ENCODE results near the gene ZNF200. TPM values are rescaled to one million over a fixed set of nuclear protein-coding genes. Genes with fewer than 3 reads are reported as not detected.

Gene ZNF200
- polyA plus RNA-seq (2013), result 3.4 and 3.8 TPM in 2 replicates

GRCh38 chr16:3234857-3235561 is at the start of gene ZNF200:
Gene ZNF200 (minus strand): TSS chr16:3235158. CDS start chr16:3233755, 1,403 bp downstream.
- Histone ChIP-seq H3K4me3 (ENCODE audit: low read depth, low read length) (peak within 1 kb of the TSS; percentile 88), H4K8ac (ENCODE audit: low read depth, low read length) (peak within 1 kb of the TSS; percentile 89)
- no CpG with 5 or more reads among the region's 59 CpGs for WGBS (ENCODE audit: extremely low coverage, insufficient coverage, insufficient read length)

GRCh38 chr16:3283543-3284447 is 48.8 kb upstream of the ZNF200 start:
- H2AFZ ChIP-seq (ENCODE audit: insufficient read depth, low read length, poor library complexity), result peak overlapping the region; percentile 93
- peak overlapping the region; percentile 88 for H4K91ac ChIP-seq (ENCODE audit: low read depth, low read length)
- peak overlapping the region; percentile 85 for H3K14ac ChIP-seq (ENCODE audit: low read length)
- peak overlapping the region; percentile 69 for H3K27ac ChIP-seq (ENCODE audit: low read depth, low read length)
- peak overlapping the region; percentile 90 for H3K4me3 ChIP-seq (ENCODE audit: low read depth, low read length)
- peak overlapping the region; percentile 92 for H4K12ac ChIP-seq (ENCODE audit: low read depth, low read length)
- H3K27me3 ChIP-seq (ENCODE audit: insufficient read depth, low read length), result no peaks in the 10 kb centered on the region
- no peak overlapping the region for H2BK12ac ChIP-seq (ENCODE audit: low read length)
- H2AK5ac ChIP-seq (ENCODE audit: low read length), result peak overlapping the region; percentile 95
- H3K23ac ChIP-seq (ENCODE audit: low read length), result no peak overlapping the region
- H3K18ac ChIP-seq (ENCODE audit: low read length), result peak overlapping the region; percentile 82
- peak overlapping the region; percentile 81 for H3K9ac ChIP-seq (ENCODE audit: low read length)
- DNase-seq, result no peak
- no CpG with 5 or more reads among the region's 56 CpGs for WGBS (ENCODE audit: extremely low coverage, insufficient coverage, insufficient read length)
- peak overlapping the region; percentile 98 for H4K8ac ChIP-seq (ENCODE audit: low read depth, low read length)
- peak overlapping the region; percentile 68 for H2BK120ac ChIP-seq (ENCODE audit: insufficient read depth, low read length, poor library complexity)
- H3K4me2 ChIP-seq (ENCODE audit: low read length), result peak overlapping the region; percentile 76
- H2BK5ac ChIP-seq (ENCODE audit: low read depth, low read length, poor library complexity), result peak overlapping the region; percentile 71
- peaks cover 14% of the 10 kb centered on the region for H3K79me2 ChIP-seq (ENCODE audit: control insufficient read depth, insufficient read depth, low read length, poor library complexity)
- peak overlapping the region; percentile 99 for H3K4ac ChIP-seq (ENCODE audit: low read depth, low read length)
- H3K79me1 ChIP-seq (ENCODE audit: low read length), result peaks cover 14% of the 10 kb centered on the region
- peaks cover 19 to 21% of the 10 kb centered on the region in 2 experiments for H3K36me3 ChIP-seq (ENCODE audit: control insufficient read depth in 1 of 2, insufficient read depth in 2 of 2, low read length in 2 of 2)
- peaks cover 13 to 17% of the 10 kb centered on the region in 2 experiments for H3K4me1 ChIP-seq (ENCODE audit: control insufficient read depth in 1 of 2, insufficient read depth in 2 of 2, low read length in 2 of 2)
- peaks cover 8% of the 10 kb centered on the region for H3K9me3 ChIP-seq (ENCODE audit: insufficient read depth, low read depth, low read length)

More at GRCh38 chr16:3234857-3235561, at the start of gene ZNF200:
- Histone ChIP-seq H3K4ac (ENCODE audit: low read depth, low read length) (no peak within 1 kb of the TSS), H3K36me3 (ENCODE audit: control insufficient read depth in 1 of 2, insufficient read depth in 2 of 2, low read length in 2 of 2) (peaks cover 0 to 16% of the 10 kb centered on the region in 2 experiments), H2BK5ac (ENCODE audit: low read depth, low read length, poor library complexity) (peak within 1 kb of the TSS; percentile 79), H3K27ac (ENCODE audit: low read depth, low read length) (peak within 1 kb of the TSS; percentile 51), H4K12ac (ENCODE audit: low read depth, low read length) (peak within 1 kb of the TSS; percentile 96), H3K27me3 (ENCODE audit: insufficient read depth, low read length) (no peaks in the 10 kb centered on the region), H3K79me2 (ENCODE audit: control insufficient read depth, insufficient read depth, low read length, poor library complexity) (peaks cover 4% of the 10 kb centered on the region), H2AK5ac (ENCODE audit: low read length) (no peak within 1 kb of the TSS), H3K4me1 (ENCODE audit: control insufficient read depth in 1 of 2, insufficient read depth in 2 of 2, low read length in 2 of 2) (peaks cover 2 to 8% of the 10 kb centered on the region in 2 experiments), H3K23ac (ENCODE audit: low read length) (no peak within 1 kb of the TSS), H3K18ac (ENCODE audit: low read length) (peak within 1 kb of the TSS; percentile 91), H3K79me1 (ENCODE audit: low read length) (peaks cover 4% of the 10 kb centered on the region), H2BK12ac (ENCODE audit: low read length) (peak within 1 kb of the TSS; percentile 41), H3K9ac (ENCODE audit: low read length) (peak within 1 kb of the TSS; percentile 79), H3K9me3 (ENCODE audit: insufficient read depth, low read depth, low read length) (peaks cover 1% of the 10 kb centered on the region), H3K14ac (ENCODE audit: low read length) (peak within 1 kb of the TSS; percentile 72), H2BK120ac (ENCODE audit: insufficient read depth, low read length, poor library complexity) (no peak within 1 kb of the TSS), H2AFZ (ENCODE audit: insufficient read depth, low read length, poor library complexity) (peak within 1 kb of the TSS; percentile 89), H4K91ac (ENCODE audit: low read depth, low read length) (peak within 1 kb of the TSS; percentile 70), H3K4me2 (ENCODE audit: low read length) (peak within 1 kb of the TSS; percentile 92)
- DNase-seq, result peak; percentile 87 to 91

DNA sequence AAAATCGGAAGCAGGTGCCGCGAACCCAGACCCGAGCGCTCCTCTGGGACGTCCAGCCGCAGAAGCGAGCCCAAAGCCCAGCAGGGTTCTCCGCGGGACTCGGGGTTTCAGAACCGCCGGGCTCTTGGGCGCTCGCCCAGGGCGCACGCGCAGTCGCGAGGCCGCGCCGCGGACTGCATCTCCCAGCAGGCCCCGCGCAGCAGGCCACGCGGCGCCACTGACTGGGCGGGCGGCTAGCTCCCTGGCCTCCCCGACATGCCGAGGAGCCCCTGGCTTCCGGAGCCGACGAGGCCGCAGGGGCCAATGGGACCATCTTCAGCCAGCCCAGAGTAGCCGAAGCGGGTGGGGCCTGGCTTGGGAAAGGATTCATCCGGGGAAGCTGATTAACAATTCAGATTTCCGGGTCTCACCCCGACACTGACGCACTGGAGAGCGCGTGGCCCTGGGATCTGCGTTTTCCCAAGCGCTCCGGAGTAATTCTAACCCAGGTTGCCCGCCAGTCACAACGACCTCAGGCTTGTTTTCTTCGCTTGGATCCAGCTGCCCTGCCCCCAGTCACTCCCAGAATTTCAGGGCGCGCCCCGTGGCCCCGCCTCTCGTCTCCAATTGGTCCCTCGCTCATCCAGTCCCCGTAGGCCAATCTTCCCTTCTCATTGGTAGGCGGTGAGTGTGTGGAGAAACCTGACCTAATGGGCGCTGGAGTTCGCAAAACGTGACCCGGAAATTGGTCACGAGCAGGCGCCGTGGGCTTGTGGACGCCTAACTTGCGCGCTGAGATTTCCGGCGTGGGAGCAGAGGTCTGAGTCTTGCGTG is 48.0 kb upstream of the ZNF200 start, which contains the start of gene ZNF263:
Gene ZNF263 (plus strand): TSS at position 762 of the 813 bp plus-strand sequence. CDS start 328 bp downstream, outside the sequence.
- peak within 1 kb of the TSS; percentile 92 for H2BK5ac ChIP-seq (ENCODE audit: low read depth, low read length, poor library complexity)
- H4K12ac ChIP-seq (ENCODE audit: low read depth, low read length), result peak within 1 kb of the TSS; percentile 95
- peaks cover 13 to 17% of the 10 kb centered on the region in 2 experiments for H3K4me1 ChIP-seq (ENCODE audit: control insufficient read depth in 1 of 2, insufficient read depth in 2 of 2, low read length in 2 of 2)
- H3K36me3 ChIP-seq (ENCODE audit: control insufficient read depth in 1 of 2, insufficient read depth in 2 of 2, low read length in 2 of 2), result peaks cover 13 to 15% of the 10 kb centered on the region in 2 experiments
- H3K79me1 ChIP-seq (ENCODE audit: low read length), result peaks cover 14% of the 10 kb centered on the region
- H2BK120ac ChIP-seq (ENCODE audit: insufficient read depth, low read length, poor library complexity), result peak within 1 kb of the TSS; percentile 84
- H3K9ac ChIP-seq (ENCODE audit: low read length), result peak within 1 kb of the TSS; percentile 81
- peaks cover 3% of the 10 kb centered on the region for H3K9me3 ChIP-seq (ENCODE audit: insufficient read depth, low read depth, low read length)
- H3K79me2 ChIP-seq (ENCODE audit: control insufficient read depth, insufficient read depth, low read length, poor library complexity), result peaks cover 14% of the 10 kb centered on the region
- H3K27ac ChIP-seq (ENCODE audit: low read depth, low read length), result peak within 1 kb of the TSS; percentile 90
- H2AFZ ChIP-seq (ENCODE audit: insufficient read depth, low read length, poor library complexity), result peak within 1 kb of the TSS; percentile 93
- WGBS (ENCODE audit: extremely low coverage, insufficient coverage, insufficient read length), result no CpG with 5 or more reads among the region's 72 CpGs
- peak within 1 kb of the TSS; percentile 97 for H4K91ac ChIP-seq (ENCODE audit: low read depth, low read length)
- H3K4me2 ChIP-seq (ENCODE audit: low read length), result peak within 1 kb of the TSS; percentile 76
- H4K8ac ChIP-seq (ENCODE audit: low read depth, low read length), result peak within 1 kb of the TSS; percentile 98
- H2AK5ac ChIP-seq (ENCODE audit: low read length), result peak within 1 kb of the TSS; percentile 95
- peak; percentile 94 to 97 for DNase-seq
- peak within 1 kb of the TSS; percentile 93 for H3K14ac ChIP-seq (ENCODE audit: low read length)
- H3K23ac ChIP-seq (ENCODE audit: low read length), result no peak within 1 kb of the TSS
- peak within 1 kb of the TSS; percentile 90 for H3K18ac ChIP-seq (ENCODE audit: low read length)
- H3K4ac ChIP-seq (ENCODE audit: low read depth, low read length), result peak within 1 kb of the TSS; percentile 99
- peak within 1 kb of the TSS; percentile 90 for H3K4me3 ChIP-seq (ENCODE audit: low read depth, low read length)
- H2BK12ac ChIP-seq (ENCODE audit: low read length), result no peak within 1 kb of the TSS
- no peaks in the 10 kb centered on the region for H3K27me3 ChIP-seq (ENCODE audit: insufficient read depth, low read length)

Measured in trophoblast cell (in vitro differentiated cells and primary cell).